ENCODE results near the gene DERL3. TPM values are rescaled to one million over a fixed set of nuclear protein-coding genes. Genes with fewer than 3 reads are reported as not detected.
A peak's percentile ranks its signal among the peaks of the same experiment; 100 is the strongest.

The DERL3 gene
- total RNA-seq, 1 experiment from 2014 or later: not detected

GRCh38 chr22:23817146-23817545 is 21.7 kb downstream of the DERL3 start:
- no peak for DNase-seq (ENCODE audit: low spot score)
- in situ Hi-C loops (cut with HindIII; ENCODE audit: low sequenced_read_pairs): no loop called here

GRCh38 chr22:23816156-23816976 is 22.4 kb downstream of the DERL3 start:
- in situ Hi-C loops (cut with HindIII; ENCODE audit: low sequenced_read_pairs): no loop called here
- DNase-seq (ENCODE audit: low spot score): peak; percentile 99

DNA sequence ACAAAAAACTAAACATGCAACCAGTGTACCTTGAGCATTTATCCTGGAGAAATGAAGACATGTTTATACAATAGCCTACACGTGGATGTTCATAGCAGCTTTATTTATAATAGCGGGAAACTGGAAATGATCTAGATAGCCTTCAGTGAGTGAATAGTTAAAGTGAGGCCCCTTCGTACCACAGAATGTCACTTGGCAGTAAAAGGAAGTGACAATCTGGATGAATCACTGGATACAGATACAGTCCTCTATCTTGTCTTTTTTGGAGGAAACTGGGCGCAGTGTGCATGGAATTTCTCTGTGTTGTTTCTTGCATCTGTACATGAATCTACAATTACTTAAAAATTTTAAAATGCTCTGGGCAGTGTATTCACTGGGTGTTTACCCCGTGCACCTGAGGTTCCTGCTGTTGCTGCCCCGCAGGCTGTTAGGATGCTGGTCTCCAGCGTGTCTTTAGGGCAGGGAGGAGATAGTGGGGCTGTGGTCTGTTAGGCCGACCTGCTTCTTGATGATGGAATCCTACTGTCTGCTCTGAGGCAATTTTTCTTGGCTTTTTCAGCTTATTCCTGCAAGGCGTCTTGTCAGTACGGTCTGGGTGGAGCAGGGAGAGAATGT is 23.2 kb downstream of the DERL3 start:
- in situ Hi-C loops (cut with HindIII; ENCODE audit: low sequenced_read_pairs): no loop called here
- no peak for DNase-seq (ENCODE audit: low spot score)

DNA sequence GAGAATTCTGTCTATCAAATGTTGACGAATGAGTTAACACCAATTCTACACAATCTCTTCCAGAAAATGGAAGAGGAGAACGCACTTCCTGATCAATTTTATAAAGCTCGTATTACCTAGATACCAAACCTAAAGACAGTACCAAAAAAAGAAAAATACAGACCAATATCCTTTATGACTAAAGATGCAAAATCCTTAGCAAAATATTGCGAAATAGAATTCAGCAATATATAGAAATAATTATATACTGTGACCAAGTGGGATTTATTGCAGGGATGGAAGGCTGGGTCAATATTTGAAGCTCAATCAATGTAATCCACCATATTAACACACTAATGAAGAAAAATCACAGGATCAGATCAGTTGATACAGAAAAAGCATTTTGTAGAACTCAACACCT is 26.4 kb downstream of the DERL3 start:
- in situ Hi-C loops (cut with HindIII; ENCODE audit: low sequenced_read_pairs): no loop called here
- DNase-seq (ENCODE audit: low spot score): no peak

DNA sequence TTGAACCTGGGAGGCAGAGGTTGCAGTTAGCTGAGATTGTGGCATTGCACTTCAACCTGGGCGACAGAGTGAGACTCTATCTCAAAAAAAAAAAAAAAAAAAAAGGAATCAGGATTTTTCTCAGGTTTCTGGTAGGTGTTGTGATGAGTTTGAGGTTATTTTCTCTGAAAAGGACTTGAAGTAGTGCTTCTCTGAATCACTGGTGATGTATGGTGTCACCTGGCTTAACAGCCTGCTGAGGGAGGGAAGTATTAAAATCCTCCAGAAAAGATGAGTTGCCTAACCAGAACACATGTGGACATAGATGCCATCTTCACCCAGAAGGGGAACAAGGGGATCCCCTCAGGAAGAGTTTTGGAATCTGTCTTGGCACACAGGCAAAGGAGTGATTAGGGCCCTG is 32.0 kb downstream of the DERL3 start:
- no peak for DNase-seq (ENCODE audit: low spot score)
- in situ Hi-C loops (cut with HindIII; ENCODE audit: low sequenced_read_pairs): no loop called here

DNA sequence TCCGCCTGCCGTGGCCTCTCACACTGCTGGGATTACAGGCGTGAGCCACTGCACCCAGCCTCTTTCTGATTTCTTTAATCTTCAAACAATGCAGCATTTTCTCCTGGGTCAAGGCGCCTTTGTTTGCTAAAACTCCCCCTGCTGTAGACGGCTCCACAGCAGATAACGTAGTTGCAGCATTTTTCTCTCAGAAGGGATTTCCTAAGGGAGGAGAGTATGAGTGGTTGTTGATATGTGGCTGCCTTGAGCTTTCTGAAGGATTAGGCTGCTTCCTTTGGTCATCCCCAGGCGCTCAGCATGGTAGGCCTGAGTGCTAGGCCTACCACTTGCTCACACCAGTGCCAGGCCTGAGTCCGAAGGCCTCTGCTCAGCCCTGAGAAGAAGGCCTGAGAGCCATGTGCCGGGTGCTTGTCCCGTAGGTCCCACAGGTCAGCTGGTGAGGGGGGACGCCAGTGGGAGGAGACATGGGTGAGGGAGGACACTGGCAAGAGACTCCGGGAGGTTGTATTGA is 34.0 kb downstream of the DERL3 start:
- in situ Hi-C loops (cut with HindIII; ENCODE audit: low sequenced_read_pairs): no loop called here
- DNase-seq (ENCODE audit: low spot score): no peak

- DNase-seq (ENCODE audit: low spot score): peak; percentile 98
- in situ Hi-C loops (cut with HindIII; ENCODE audit: low sequenced_read_pairs): no loop called here
Observed at GRCh38 chr22:23803001-23803819, 35.6 kb downstream of the DERL3 start.

DNA sequence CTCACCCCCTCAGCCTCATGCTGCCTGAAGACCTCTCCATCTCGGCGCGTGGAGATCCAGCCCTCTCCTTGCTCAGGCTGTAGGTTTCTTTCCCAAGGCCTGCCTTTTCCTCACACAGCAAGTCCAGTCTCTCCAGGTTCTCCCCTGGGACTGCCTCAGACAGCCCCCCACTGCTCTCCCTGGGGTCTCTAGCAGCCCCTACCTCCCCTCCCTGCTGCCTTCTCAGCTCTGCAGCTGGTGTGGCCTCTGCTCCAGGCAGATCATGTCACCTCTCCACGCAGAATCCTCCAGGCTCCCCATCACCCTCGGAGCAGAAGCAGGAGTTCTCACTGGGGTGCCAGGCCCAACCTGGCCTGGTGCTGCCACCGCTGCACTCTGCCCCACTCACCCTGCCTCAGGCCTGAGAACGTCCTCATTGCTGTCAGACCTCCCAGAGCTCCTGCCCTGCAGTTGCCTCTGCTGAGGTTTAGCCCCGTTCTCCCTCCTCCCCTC is 36.9 kb downstream of the DERL3 start:
- in situ Hi-C loops (cut with HindIII; ENCODE audit: low sequenced_read_pairs): no loop called here
- no peak for DNase-seq (ENCODE audit: low spot score)

DNA sequence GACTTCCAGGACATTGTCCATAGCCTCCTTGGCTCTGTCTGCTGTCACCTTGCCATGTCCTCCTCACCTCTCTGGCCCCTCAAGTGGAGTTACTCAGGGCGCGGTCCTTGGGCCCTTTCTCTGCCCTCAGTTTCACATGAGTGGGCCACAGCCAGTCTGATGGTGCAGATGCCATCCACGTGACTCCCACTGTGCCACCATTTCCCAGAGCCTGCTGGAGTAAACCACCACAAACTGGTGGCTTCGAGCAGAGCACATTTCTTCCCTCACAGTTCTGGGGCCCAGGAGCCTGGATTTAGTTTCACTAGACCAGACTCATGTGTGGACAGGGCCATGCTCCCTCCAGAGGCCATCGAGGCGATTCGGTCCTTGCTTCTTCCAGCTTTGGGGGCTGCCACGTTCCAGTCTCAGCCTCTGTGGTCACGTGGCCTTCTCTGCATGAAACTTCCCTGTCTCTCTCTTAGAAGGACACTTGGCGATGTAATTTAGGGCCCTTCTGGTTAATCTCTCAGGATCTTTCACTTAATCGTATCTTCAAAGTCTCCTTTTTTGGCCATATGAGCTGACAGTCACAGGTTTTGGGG is 37.5 kb downstream of the DERL3 start:
- in situ Hi-C loops (cut with HindIII; ENCODE audit: low sequenced_read_pairs): no loop called here

DNA sequence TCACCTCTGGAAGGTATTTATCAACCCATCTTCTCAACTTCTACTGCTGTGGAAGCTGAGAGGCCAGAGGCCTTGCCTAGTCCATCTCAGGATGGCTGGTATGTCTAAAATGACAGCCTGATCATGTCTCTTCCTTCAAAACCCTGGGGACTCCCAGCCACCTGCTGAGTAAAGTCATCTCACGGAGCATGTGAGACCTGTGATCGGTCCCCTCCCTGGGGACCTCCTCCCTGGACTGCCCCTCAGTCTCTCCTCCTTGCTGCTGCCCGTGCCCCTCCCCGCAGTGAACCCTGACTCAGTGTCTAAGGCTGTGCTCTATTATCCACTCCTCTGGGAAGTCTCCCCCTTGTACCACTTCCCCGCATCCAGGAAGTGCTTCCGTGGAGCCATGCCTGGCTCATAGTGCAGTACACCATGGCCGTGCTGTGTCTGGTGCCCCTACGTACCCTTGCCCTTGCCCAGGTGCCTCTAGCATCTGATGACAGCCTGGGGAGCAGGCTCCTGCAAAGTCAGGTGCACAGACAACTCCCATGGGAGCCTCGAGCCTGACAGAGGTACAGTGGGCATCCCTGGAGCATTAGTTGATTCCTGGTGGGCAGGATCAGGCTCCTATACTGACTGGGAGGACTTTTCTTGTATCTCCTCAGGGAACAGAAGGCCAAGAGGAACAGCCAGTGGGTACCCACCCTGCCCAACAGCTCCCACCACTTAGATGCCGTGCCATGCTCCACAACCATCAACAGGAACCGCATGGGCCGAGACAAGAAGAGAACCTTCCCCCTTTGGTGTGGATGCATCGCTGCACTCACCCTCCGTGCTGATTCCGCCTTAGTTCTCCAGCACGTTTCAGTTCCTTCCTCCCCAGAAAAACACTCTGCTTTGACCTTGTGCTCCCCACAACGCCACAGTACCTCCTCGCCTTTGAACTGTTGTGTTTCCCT is 38.2 kb downstream of the DERL3 start:
- in situ Hi-C loops (cut with HindIII; ENCODE audit: low sequenced_read_pairs): no loop called here
- no peak for DNase-seq (ENCODE audit: low spot score)

More for the DNA sequence above, 37.5 kb downstream of the DERL3 start:
- DNase-seq (ENCODE audit: low spot score): no peak

GRCh38 chr22:23796461-23796860 is 42.3 kb downstream of the DERL3 start:
- in situ Hi-C loops (cut with HindIII; ENCODE audit: low sequenced_read_pairs): no loop called here
- DNase-seq (ENCODE audit: low spot score): no peak

GRCh38 chr22:23793326-23793725 is 45.5 kb downstream of the DERL3 start:
- in situ Hi-C loops (cut with HindIII; ENCODE audit: low sequenced_read_pairs): no loop called here
- no peak for DNase-seq (ENCODE audit: low spot score)

- in situ Hi-C loops (cut with HindIII; ENCODE audit: low sequenced_read_pairs): no loop called here
- DNase-seq (ENCODE audit: low spot score): no peak
Observed at GRCh38 chr22:23791738-23792645, 46.8 kb downstream of the DERL3 start.

DNA sequence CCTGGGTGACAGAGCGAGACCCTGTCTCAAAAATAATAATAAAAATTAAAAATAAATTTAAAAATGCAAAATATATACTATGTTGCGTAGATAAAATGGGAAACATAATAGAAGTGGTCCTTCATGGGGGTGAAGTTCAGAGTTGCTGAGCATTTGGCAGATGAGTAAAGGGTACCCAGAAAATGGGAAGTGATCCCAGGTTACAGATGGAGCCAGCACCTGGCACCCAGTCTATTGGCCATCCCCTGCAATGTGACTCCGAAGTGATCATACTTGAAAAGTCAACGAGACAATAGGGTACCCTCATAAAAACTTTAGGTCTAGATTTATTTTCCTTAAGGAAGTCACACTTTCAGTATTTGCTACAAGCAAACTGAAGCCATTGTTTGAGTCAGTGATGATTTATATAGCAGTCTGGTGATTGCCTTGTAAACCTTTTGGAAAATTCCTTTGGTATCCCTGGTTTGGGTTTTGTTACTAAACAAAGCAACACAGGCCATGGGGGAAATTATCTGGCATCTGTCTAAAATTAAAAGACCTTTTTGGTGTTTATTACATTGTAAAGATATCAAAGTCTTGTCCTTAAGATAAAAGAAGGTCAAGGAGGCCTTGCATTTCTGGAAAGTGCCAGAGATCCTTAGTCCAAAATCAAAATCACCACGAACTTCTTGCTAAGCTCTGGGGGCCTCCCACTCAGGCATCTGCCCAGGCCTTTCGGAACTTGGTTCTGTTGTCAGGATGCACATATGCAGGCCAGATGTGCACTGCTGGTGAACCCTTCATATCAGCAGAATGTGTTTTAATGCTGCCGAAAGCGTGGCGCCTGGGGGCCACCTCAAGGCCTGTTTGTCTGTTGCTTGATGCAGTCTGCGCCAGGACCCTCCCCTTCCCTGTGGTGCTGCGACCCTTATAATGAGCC is 47.7 kb downstream of the DERL3 start:
- in situ Hi-C loops (cut with HindIII; ENCODE audit: low sequenced_read_pairs): no loop called here
- peak; percentile 56 for DNase-seq (ENCODE audit: low spot score)

DNA sequence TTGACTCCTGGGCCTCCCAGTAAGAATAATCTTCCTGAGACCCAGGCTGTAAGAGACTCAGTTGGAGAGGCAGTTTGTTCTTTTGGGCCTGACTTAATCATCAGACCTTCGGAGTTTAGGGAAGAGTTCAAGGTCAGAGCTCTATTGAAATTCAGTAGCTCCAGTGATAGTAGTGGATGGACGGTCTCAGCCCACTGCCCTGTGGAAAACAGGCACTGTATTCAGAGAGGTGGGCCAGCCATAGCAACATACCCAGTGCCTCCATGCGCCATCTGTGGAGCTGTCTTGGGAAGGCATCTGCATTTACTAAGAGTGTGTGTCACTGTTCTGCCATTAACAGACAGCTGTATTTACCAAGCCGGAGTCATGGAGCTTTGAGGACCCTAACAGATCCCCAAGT is 49.2 kb downstream of the DERL3 start:
- DNase-seq (ENCODE audit: low spot score): no peak
- in situ Hi-C loops (cut with HindIII; ENCODE audit: low sequenced_read_pairs): no loop called here

- in situ Hi-C loops (cut with HindIII; ENCODE audit: low sequenced_read_pairs): no loop called here
- DNase-seq (ENCODE audit: low spot score): no peak
Observed at GRCh38 chr22:23789121-23789520, 49.7 kb downstream of the DERL3 start.
